SK-N-SH (cell line): ENCODE data around the gene RWDD3.

Experiments
- CTCF ChIP-seq: fragments of 200-600 bp; sonication (generic); IDR thresholded peaks from 2 replicates; pipeline ENCODE4 v1.6.1; 2017; ENCODE audit warnings: antibody characterized with exemption, mild to moderate bottlenecking, moderate library complexity
- EP300 ChIP-seq, 2 experiments: IDR thresholded peaks; 2 replicates each; pipeline versions ENCODE4 v1.4.0 to v1.6.1; 2012; ENCODE audit warnings: borderline replicate concordance in 1 of 2, low read depth in 1 of 2, low read length in 1 of 2
- EZH2phosphoT487 ChIP-seq: fragments of 200-600 bp; sonication (generic); IDR thresholded peaks from 2 replicates; pipeline ENCODE4 v1.6.1; 2017; ENCODE audit warnings: low read depth, mixed run types, mild to moderate bottlenecking, antibody characterized with exemption, moderate library complexity, borderline replicate concordance
- NFIC ChIP-seq: IDR thresholded peaks from 2 replicates; pipeline ENCODE4 v1.4.0; 2012; ENCODE audit warnings: borderline replicate concordance
- POLR2AphosphoS5 ChIP-seq: IDR thresholded peaks from 2 replicates; pipeline ENCODE4 v1.6.1; 2012; ENCODE audit warnings: low read depth, low read length
- RAD21 ChIP-seq: IDR thresholded peaks from 2 replicates; pipeline ENCODE4 v1.6.1; 2012; ENCODE audit warnings: mild to moderate bottlenecking, low read length
- SIN3A ChIP-seq: IDR thresholded peaks from 2 replicates; pipeline ENCODE4 v1.6.1; 2012; ENCODE audit warnings: low read depth, mild to moderate bottlenecking, low read length, moderate library complexity, borderline replicate concordance
- TAF1 ChIP-seq: IDR thresholded peaks from 2 replicates; pipeline ENCODE4 v1.6.1; 2012; ENCODE audit warnings: low read depth, mild to moderate bottlenecking, low read length, moderate library complexity, borderline replicate concordance
- YY1 ChIP-seq: IDR thresholded peaks from 2 replicates; pipeline ENCODE4 v1.4.0; 2012; ENCODE audit warnings: low read depth, mild to moderate bottlenecking

GRCh38 chr1:95208876-95209275 is 25.1 kb upstream of the RWDD3 start:
- no peak for TF ChIP-seq SIN3A
- no peak for TF ChIP-seq YY1
- TF ChIP-seq CTCF: no peak
- no peak for TF ChIP-seq POLR2AphosphoS5
- no peak for TF ChIP-seq EP300 (IDR thresholded peaks at IDR 0.05; ENCODE audit: borderline replicate concordance in 1 of 2, low read depth in 1 of 2, low read length in 1 of 2)
- TF ChIP-seq EZH2phosphoT487: no peak
- TF ChIP-seq NFIC: no peak
- TF ChIP-seq RAD21: no peak
- no peak for TF ChIP-seq TAF1
